ENCODE measurements around the gene AOAH. TPM values are rescaled to one million over a fixed set of nuclear protein-coding genes. Genes with fewer than 3 reads are reported as not detected.

Gene AOAH
- total and polyA plus RNA-seq, 2 donors (not counting 3 experiments of a cell fraction or from before 2014, with no cell fraction given): not detected

DNA sequence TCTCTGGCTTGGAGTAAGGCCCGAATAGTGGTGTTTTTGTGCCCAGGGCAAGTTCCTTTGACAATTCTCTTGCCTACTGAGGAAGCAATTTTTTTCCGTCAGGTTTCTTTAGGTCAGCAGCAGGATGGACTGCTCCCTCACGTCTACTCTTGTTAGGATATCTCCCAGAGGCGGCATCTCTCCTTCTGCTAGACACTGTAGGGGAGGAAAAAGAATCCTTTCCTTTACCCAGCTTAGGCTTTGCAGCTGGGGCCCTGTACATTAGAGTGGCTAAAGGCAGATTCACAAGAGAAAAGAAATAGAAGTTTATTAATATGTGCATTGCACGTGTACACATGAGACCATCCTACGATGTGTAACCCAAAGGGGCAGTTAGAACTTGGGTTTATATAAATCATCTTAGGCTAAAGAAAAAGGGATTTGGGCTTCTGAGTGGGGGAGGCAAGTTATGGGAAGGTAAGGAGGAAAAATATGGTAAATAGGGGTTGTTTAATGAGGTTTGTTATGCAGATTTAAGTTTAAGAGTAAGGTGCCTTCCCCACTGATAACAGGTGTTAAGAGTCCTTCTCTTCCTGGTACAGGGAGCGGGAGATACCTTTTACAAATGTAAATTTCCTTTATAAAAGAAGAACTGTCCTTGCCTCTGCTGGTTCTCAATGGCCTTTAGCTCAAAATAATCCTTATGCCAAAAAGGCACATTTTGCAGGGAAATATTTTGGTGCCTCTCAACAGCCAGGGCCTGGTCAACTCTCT lies 156.4 kb downstream of the AOAH start:
- no peak overlapping the region for H2AFZ ChIP-seq (ENCODE audit: low read depth, low read length)
- H3K79me2 ChIP-seq (ENCODE audit: control insufficient read depth, insufficient read depth, low read length): no peaks in the 10 kb centered on the region
- FAIRE-seq (no peak), DNase-seq (ENCODE audit: low read depth, low spot score) (no peak)
- no TSS peak for BruUV-seq (replicated peaks)
- H3K4me3 ChIP-seq (replicated peaks in 1 of 3; ENCODE audit: insufficient read depth in 1 of 3, low read depth in 1 of 3, low read length in 3 of 3): no peak overlapping the region
- H3K9me3 ChIP-seq (replicated peaks; ENCODE audit: control insufficient read depth, insufficient read depth, low read length): no peaks in the 10 kb centered on the region
- no peaks in the 10 kb centered on the region for H3K36me3 ChIP-seq (ENCODE audit: control insufficient read depth in 2 of 2, extremely low read depth in 1 of 2, insufficient read depth in 2 of 2, low read length in 2 of 2)
- no peak overlapping the region for H3K4me2 ChIP-seq (ENCODE audit: insufficient read depth, low read length)
- no peak overlapping the region for H3K9ac ChIP-seq (replicated peaks; ENCODE audit: extremely low read depth, insufficient read depth, low read length)
- H3K9me1 ChIP-seq (replicated peaks; ENCODE audit: control insufficient read depth, extremely low read depth, insufficient read depth, low read length): no peaks in the 10 kb centered on the region
- ChIA-PET POLR2A (no interaction called here), CTCF (no interaction called here)
- dilution Hi-C loops (cut with MboI; ENCODE audit: extremely low pct_ligation_motif_present, low sequenced_read_pairs) (no loop called here), intact Hi-C loops (cut with micrococcal nuclease) (no loop called here)
- no peaks in the 10 kb centered on the region for H3K4me1 ChIP-seq (ENCODE audit: control insufficient read depth, extremely low read depth, insufficient read depth, low read length)
- no peaks in the 10 kb centered on the region for H3K27me3 ChIP-seq (ENCODE audit: control insufficient read depth in 2 of 2, insufficient read depth in 2 of 2, low read length in 2 of 2)
- TF ChIP-seq POLR2AphosphoS5 (IDR thresholded peaks at IDR 0.05; ENCODE audit: insufficient read depth, low read depth, low read length): no peak
- TF ChIP-seq FOS (IDR thresholded peaks at IDR 0.05; ENCODE audit: borderline replicate concordance, insufficient read depth, low read length): no peak
- TF ChIP-seq JUN (IDR thresholded peaks at IDR 0.05; ENCODE audit: borderline replicate concordance, insufficient read depth, insufficient read length, low read depth): no peak
- TF ChIP-seq, protein P1, sequence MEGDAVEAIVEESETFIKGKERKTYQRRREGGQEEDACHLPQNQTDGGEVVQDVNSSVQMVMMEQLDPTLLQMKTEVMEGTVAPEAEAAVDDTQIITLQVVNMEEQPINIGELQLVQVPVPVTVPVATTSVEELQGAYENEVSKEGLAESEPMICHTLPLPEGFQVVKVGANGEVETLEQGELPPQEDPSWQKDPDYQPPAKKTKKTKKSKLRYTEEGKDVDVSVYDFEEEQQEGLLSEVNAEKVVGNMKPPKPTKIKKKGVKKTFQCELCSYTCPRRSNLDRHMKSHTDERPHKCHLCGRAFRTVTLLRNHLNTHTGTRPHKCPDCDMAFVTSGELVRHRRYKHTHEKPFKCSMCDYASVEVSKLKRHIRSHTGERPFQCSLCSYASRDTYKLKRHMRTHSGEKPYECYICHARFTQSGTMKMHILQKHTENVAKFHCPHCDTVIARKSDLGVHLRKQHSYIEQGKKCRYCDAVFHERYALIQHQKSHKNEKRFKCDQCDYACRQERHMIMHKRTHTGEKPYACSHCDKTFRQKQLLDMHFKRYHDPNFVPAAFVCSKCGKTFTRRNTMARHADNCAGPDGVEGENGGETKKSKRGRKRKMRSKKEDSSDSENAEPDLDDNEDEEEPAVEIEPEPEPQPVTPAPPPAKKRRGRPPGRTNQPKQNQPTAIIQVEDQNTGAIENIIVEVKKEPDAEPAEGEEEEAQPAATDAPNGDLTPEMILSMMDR (IDR thresholded peaks at IDR 0.05; ENCODE audit: extremely low read depth in 1 of 2, insufficient read depth in 1 of 2, low read depth in 1 of 2, low read length in 2 of 2): no peak
- no peak for TF ChIP-seq EZH2 (IDR thresholded peaks at IDR 0.05; ENCODE audit: borderline replicate concordance, low read depth, low read length, severe bottlenecking)
- no peak for TF ChIP-seq GATA2 (IDR thresholded peaks at IDR 0.05; ENCODE audit: insufficient read depth, insufficient read length, low read depth, low read length)
- no peak for TF ChIP-seq POLR2A (IDR thresholded peaks at IDR 0.05; ENCODE audit: low read depth, low read length)
- TF ChIP-seq, protein P2, sequence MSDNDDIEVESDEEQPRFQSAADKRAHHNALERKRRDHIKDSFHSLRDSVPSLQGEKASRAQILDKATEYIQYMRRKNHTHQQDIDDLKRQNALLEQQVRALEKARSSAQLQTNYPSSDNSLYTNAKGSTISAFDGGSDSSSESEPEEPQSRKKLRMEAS (IDR thresholded peaks at IDR 0.05; ENCODE audit: insufficient read depth, insufficient read length): no peak
- TF ChIP-seq MYC (IDR thresholded peaks at IDR 0.05; ENCODE audit: low read depth, low read length): no peak
- H4K20me1 ChIP-seq (replicated peaks; ENCODE audit: control insufficient read depth, extremely low read depth, insufficient read depth, low read length): no peaks in the 10 kb centered on the region
- no peak overlapping the region for H3K27ac ChIP-seq (ENCODE audit: insufficient read depth, low read depth, low read length)

Measured in endothelial cell of umbilical vein (primary cell).